Daoy (cell line): ENCODE results near the gene PPM1A. TPM values are rescaled to one million over a fixed set of nuclear protein-coding genes. Genes with fewer than 3 reads are reported as not detected.
"Not testable (repeated sequence)": the region's sequence is repeated elsewhere in the genome, so short reads cannot be mapped to it uniquely, and the experiment has no call there.

Source experiments
- DNase-seq: peaks from one replicate; pipeline ENCODE4 v3.0.0-alpha.2; 2015; ENCODE audit warnings: low read depth
- total RNA-seq: library from RNA; depleted of rRNA; stranded (reverse); fragments of >200 nt; shearing (Covaris generic); gene quantifications from 2 replicates; pipeline ENCODE4 v1.2.3, GENCODE V29; 2014

The PPM1A gene
- total RNA-seq, 1 experiment from 2014 or later = 21.3 TPM

DNA sequence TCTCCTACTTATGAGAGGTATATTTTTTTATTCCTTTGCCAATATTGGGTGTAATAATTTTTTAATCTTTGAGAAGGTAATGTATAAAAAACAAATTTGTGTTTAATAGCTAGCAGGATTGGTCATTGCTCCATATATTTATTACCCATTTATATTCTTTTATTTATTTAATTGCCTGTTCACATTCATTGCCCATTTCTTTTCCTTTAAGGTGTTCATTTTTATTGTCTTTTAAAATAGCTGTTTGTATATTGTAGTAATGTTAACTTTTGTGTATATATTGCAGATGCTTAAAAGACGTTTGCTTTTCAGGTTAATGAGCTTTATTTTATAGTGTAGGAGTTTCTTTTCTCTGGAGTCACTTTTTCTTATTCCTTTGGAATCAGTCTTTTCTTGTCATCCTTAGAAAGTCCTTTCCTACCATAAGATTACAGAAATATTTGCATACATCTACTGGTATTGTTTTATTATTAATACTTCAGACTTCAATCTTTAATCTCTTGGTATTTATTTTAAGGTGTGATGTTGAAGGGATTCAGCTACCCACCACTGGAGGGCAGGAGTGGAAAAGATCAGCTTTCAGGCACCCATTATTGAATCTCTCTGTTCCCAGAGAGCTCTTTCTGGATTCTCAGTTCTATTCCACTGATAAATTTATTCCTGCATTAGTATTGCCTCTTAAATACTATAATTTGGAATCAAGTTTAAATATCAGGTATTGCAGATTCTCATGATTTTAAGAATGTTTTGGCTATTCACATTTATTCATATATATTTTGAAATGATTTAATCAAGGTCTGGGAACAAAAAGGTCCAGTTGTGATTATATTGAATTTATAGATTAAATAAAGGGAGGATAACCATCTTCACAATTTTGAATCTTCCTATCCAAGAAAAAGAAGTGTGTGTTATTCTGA is 17.3 kb downstream of the PPM1A start:
- peak; percentile 34 for DNase-seq

DNA sequence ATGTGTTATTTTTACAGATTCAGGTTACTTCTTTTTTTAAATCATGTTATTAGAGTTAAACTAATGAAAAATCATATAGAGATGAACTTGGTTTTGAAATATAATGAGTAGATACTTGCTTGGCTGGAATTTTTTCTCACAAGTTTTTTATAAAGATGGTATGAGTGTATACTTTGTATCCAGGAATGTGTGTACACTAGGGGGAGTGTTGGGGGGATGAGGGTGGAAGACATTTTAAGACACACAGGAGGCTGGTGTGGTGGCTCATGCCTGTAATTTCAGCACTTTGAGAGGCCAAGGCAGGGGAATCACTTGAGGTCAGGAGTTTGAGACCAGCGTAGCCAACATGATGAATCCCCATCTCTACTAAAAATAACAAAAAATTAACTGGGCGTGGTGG is 23.2 kb downstream of the PPM1A start:
- no peak for DNase-seq

DNA sequence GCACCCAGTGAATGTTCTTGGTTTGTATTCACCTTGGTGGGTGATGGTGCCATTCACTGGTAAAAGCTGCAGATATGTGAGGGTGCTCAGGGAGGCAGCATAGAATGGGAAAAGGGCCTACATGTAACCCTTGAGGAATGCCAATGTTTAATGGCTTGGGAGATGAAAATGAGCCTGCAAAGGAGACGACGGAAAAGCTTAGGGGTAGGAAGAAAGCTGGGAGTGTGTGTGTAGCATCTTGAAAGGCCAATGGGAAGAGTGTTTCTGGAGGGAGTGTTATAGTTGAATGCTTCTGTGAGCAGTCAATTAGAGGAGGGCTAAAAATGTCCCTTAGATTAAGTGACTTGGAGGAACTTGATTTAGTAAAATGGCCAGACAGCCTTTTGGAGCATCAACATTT is 24.9 kb downstream of the PPM1A start:
- DNase-seq = no peak

DNA sequence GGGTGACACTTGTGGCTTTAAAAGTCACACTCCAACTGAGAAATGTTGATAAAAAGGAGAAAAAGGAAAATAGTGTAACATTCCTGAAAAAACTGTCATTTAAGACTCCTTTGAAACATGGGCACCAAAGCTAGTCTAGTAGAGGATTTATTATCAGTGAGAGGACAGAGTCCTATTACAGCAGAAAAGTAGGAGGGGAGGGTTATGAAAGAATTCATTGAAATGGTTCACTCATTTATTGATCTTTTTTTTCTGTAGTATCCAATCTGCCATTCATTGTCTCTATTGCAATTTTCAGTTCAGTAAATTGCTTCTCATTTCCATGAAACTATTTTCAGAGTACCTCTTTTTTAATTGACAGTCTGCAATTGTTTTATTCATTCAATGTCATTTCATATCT is 25.4 kb downstream of the PPM1A start:
- no peak for DNase-seq

DNA sequence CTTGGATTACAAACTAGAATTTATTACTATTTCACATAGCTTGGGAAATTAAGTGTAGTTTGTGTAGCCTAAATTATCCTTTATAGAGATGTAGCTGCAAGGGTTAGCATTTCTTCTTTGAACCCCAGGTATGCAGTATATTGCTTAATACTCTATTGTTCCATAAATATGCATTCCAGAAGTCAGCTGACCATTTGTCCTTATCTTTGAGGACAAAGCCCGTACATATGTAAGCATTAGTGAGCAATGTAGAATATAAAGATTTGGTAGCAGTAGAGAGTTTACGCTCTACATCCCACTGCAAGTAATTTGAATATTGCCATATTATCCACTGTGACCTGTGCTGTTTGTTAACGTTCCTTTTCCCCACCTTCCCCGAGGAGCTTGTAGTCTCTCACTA is 26.9 kb downstream of the PPM1A start:
- no peak for DNase-seq

DNA sequence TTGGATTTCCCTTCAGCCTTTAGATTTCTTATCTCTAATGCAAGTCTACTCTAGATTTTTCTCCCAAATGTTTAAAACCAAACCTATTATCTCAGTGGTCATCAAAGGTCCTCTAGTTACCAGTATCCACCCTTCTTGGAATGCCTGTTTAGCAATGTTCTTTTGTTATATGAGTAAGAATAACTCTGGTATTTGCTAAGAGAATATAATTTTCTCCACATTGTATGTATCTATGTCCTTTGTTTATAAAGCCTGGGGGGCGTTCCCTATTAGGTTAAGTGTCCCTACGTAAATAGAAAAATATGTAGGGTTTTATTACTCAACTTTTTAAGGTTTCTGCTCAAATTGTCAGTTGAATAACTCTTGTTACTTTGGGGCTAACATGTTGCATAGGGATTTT is 27.3 kb downstream of the PPM1A start:
- no peak for DNase-seq

DNA sequence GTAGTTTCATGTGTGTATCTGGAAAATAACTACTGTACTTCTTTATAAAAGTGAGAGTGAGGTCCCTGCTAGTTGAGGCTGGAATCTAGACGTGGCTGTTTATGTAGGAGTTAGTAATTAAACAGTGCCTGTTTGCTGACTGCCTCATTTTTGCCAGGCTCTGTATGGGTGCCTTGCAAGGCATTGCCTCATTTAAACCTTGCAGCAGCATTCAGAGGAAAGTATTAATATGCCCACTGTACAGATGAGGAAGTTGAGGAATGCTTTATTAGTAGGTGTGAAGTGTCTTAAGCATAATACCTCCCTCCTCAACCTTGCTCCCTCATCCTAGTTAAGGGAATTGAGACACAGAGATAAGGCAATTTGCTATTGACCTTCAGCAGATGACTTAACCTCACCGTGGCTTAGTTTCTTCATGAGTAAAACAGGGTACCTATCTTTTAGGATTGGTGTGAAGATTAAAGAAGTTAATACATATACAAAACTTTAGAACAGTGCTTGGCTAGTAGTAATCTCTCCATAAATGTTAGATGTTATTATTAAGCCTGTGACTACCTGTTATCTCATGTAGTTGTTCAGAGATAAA is 28.7 kb downstream of the PPM1A start:
- DNase-seq = no peak

DNA sequence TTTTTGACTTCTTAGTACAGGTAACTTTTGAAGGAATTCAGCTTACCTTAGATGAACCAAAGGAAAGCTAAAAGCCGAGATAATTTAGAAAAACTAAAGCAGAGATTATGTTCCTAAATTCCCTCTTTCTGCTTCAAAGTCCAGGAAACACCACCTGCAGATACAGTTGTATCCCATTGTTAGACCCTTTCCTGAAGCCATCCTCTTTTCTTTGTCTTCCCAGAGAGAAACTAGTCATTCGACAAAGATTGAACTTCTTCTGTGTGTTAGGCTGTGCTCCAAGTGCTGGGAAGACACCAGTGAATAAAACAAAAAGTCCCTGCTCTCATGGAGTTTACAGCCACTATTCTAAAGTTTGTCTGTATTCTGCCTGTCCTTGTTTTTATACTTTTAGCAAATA is 29.3 kb downstream of the PPM1A start:
- DNase-seq = no peak

DNA sequence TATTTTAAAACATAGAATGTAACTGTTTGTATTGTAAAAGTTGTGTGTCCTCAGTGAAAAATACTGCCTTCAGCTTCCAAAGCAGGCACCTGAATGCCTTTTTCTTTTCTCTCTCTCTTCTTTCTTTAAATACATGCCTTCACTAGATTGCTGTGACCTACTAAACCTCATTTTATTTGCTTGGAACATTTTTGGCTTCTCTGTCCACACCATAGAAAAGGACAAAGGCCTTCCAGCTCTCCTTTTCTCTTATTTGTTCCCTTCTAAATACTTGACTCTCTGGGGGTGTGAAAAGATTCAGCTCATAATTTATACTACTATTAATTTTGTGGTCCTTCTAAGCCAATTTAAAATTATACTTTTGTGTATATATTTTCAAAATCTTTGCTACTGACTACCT is 38.4 kb downstream of the PPM1A start:
- no peak for DNase-seq

DNA sequence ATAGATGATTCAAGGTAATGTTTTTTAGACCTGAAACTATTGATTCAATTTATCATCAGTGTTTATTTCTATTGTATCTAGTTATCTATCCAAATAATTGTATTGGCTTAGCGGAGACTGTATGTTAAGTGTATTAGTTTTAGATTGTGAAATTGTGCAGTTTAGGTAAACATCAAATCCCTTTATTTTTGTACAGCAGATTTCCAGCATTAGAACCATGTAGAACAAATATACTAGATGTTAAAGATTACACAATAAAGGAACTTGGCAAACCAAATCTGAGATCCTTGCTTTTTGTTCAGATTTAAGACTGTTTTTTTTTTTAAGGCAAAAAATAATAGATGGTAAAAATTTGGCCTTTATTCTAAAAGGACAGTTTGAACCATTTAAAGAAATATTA is 39.3 kb downstream of the PPM1A start:
- no peak for DNase-seq

DNA sequence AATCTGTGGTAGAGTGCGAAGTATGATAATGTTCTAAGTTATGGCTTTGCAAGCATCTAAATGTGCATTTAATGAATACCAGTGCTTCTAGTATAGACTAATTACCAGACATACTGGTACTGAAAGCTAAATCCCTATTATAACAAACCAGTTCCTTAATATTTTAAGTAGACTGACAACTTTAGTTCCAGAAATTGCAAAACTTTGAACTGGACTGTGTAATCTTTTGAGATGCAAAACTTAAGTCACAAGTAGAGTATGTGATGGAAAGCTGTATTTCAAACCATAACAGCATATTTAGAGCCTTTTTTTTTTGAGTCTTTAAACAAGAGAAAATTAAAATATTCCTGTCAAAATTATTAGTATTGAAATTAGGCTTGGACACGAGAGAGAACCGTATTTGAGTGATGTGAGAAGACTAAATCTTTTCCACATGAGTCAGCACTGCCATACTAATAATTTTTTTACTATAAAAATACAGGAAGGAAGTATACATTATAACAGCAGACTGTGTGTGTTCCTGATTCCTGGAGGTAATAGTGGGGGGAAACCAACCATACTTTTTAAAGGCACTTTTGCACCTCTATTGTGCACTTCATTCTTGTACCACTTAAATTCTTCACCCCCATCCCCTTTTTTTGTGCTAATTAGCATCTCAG is 45.5 kb downstream of the PPM1A start:
- DNase-seq = no peak

DNA sequence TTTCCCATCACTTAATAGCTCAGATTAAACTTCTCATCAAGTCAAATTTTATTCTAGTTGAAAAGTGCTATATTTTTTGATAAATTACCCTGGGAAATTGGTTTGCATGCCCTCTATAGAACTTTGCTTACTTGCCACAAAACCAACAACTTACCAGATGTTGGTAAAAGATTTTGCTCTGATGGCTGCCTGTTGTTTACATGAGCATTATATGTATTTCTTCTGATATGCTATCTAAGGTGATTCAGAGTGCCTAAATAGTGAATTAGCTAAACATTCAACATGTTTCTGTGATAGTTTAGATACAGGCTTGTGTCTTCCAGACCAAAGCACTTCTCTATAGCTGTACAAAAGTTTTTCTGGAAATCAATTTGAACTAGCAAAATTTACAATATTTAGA is 51.0 kb downstream of the PPM1A start:
- no peak for DNase-seq

DNA sequence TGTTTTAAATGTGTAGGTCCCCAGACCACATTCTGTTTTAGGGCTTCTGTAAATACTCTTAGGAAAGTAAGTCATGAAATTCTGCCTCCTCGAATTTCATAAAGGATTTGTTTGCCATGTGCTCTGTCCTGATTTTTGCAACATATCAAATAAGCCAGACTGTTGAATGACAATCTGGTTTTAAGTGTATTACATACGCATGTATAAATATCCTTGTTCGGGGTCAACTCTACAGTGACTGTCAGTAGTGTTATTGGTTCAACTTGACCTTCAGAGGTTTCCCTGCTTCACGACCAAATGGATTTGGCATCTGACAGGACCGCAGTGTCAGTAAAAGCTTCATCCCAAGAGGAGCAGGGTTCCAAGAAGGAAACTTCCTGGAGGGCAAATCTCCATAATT is 52.7 kb downstream of the PPM1A start:
- no peak for DNase-seq

DNA sequence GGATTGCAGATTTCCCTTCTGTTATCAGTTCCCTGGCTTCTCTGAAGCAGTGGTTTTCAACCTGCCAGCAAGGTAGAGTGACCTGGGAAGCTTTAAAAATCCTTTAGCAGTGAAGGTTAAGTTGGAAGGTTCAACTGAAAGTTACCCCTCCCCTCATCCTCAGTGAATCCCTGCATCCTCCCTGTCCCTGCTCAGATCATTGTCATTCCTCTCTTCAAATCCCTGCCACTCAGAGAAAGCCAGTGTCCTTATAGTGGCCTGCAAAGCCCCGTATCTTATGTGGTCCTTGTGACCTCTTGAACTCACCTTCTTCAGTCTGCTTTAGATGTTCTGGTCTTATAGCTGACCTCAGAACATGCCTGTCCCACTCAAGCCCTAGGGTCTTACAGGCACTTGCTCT is 53.6 kb downstream of the PPM1A start:
- no peak for DNase-seq

DNA sequence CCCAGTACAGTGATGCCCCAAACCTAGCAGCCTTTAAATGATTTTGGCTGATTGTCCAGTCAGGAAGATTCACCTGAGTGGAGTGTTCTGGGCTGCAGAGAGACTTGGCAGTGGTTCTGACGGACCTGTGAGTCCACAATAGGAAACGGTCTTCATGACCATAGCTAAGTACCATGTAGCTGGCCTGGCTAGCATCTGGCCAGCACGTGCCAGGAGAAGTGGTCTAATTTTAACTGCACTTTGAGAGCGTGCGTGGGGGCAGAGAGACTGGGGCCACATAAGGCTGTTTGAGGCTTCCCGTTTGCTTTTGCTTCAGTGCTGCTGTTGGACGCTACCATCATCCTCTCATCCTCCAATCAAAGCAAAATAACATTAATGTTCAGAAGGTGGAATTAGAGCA is 54.7 kb downstream of the PPM1A start:
- DNase-seq = no peak

DNA sequence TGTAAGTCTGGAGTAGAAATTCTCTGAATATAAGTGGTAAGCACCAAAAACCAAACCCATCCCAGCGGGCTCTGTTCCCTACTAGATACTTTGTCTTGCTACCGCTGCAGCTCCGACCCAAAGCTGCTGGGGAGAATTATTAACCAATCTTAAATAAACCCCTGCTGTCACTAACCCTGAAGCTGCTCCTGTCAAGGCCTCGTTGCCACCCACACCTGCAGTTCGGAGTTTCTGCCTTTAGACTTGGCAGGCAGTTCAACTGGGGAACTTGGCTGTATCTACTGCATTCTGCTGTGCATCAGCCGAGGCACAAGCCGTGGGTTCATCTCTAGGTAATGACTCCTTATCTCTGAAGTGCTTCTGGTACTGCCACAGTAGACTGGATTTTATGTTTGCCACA is 55.5 kb downstream of the PPM1A start:
- no peak for DNase-seq

DNA sequence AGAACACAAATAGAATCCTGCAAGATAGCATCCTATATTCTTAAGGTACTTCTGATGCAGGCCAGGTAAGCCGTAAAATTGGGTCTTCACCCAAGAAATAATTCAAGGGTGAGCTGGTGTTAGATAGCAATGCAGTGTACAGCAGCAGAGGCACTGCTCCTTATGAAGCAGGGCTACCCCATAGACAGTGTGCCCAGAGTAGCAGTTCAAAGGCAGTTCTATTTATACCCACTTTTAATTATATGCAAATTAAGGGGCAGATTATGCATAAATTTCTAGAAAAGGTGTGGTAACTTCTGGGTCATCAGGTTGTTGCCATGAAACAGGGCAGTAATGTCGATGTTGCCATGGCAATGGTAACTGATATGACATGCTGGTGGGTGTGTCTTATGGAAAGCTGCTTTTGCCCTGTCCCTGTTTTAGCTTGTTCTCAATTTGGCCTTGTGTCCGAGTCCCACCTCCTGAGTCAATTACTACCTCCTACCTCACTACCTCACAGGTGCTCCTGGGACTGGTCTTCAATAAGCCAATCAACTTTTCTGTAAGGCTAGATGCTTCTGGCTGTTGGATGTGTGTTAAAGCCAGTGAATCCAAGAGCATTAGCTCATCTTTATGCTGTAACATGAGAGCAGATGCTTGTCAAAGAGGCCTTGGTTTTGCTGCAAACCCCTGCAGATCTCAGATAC is 61.0 kb downstream of the PPM1A start:
- DNase-seq = no peak

DNA sequence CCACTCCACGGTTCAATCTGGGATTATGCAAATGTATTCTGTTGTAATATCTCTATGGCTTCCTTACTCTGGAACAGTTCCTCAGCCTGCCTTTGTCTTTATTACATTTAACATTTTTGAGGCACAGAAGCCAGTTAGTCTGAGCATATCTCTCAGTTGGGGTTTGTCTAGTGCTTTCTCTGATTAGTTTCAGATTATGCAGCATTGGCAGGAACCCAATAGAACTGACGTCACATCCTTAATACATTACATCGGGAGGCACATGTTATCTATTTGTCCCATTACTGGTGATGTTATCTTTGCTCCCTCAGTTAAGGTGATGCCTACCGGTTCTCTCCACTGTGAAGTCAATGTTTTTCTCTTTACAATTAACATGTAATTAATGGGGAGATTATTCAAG is 62.4 kb downstream of the PPM1A start:
- DNase-seq = peak; percentile 58

DNA sequence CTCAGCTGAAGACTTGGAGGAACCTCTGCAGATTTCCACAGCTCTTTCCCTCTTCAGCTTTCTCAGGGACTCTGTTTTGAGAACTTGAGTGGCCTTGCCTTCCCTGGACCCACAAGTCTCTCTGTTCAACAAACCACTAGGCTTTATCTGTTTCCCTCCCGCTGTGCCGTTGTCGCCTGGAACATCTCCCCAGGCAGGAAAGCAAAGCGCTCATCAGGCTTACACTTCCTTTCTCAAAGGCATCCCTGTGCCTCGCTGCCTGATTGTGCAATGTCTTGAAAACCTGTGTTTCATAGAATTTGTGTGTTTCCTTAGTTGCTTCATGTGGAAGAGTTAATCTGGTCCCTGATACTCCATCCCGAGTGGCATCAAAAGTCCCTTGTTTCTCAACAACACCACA is 64.1 kb downstream of the PPM1A start:
- DNase-seq = no peak

DNA sequence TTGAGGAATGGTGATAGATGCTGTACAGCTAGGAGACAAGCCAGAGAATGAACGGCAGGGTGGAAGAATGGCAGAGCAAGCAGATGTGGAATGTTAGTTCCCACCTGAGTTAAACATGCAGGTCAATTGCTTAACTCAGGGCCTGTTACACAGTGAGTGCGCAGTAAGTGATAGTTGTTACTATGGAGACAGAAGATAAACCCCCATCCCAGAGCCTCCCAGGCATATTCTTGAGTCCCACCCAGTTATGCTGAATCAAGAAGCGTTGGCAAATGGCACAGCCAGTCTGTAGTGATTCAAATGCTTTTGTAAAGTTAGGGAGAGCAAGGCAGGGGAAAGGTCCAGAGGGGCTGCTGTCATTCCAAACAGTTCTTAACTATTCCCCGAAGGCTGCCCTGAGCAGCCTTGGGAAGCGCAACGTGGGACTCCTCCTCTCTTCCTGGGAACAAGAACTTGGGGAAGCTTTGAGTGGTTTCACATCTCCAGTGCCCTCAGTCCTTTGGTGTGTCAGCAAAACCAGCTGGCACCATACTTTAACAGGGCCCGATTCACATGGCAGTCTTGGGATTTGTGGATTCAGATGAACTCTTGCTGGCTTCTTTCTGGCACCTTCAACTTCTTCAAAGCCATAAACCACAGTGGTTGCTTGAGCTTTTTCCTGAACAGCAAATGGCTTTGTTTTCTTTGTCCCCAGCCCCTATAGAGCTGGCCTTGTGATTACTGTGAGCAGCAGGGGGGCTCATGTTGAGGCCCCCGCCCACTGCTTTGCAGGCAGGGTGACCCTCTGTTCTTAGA is 66.4 kb downstream of the PPM1A start:
- DNase-seq = no peak

DNA sequence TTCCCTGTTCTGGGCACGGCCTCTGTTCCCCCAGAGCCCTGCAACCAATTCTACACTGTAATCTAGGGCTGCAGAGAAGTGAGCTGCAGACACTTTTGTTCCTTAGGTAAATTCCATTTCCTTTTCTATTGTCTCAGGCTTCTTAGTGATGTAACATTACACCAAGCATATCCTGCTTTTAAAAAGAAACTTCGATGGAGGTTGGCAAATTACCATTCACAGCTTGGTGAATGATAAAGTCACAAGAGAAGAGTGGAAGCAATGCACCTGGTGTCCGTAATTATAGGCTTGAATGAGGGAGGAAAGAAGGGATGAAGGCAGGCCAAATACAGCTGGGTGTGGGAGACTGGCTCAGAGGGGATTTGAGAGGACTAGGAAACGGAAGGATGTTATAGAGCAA is 68.6 kb downstream of the PPM1A start:
- DNase-seq = no peak

DNA sequence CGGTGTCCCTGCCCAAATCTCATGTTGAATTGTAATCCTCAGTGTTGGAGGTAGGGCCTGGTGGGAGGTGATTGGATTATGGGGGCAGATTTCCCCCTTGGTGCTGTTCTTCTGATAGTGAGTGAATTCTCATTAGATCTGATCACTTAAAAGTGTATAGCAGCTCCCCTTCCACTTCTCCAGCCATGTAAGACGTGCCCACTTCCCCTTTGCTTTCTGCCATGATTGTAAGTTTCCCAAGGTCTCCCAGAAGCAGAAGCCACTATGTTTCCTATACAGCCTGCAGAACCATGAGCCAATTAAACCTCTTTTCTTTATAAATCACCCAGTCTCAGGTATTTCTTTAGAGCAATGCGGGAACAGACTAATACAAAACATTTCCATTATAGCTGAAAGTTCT is 71.8 kb downstream of the PPM1A start:
- DNase-seq = not testable (repeated sequence)
